ENCODE results near the gene FGF19. TPM values are rescaled to one million over a fixed set of nuclear protein-coding genes. Genes with fewer than 3 reads are reported as not detected.

The FGF19 gene
- total RNA-seq, 3 donors from 2014 or later (not counting 1 experiment from before 2014, with no cell fraction given): not detected

- intact Hi-C loops (cut with micrococcal nuclease): no loop called here
- TF ChIP-seq, protein P1, sequence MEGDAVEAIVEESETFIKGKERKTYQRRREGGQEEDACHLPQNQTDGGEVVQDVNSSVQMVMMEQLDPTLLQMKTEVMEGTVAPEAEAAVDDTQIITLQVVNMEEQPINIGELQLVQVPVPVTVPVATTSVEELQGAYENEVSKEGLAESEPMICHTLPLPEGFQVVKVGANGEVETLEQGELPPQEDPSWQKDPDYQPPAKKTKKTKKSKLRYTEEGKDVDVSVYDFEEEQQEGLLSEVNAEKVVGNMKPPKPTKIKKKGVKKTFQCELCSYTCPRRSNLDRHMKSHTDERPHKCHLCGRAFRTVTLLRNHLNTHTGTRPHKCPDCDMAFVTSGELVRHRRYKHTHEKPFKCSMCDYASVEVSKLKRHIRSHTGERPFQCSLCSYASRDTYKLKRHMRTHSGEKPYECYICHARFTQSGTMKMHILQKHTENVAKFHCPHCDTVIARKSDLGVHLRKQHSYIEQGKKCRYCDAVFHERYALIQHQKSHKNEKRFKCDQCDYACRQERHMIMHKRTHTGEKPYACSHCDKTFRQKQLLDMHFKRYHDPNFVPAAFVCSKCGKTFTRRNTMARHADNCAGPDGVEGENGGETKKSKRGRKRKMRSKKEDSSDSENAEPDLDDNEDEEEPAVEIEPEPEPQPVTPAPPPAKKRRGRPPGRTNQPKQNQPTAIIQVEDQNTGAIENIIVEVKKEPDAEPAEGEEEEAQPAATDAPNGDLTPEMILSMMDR (IDR thresholded peaks at IDR 0.05): no peak
- 87% methylated on average over 19 of the region's 19 CpGs for WGBS (ENCODE audit: insufficient coverage)
- Mint-ChIP-seq H3K27me3 (ENCODE audit: low read depth in 2 of 2) (peaks cover 25 to 32% of the 10 kb centered on the region in 2 donors), H3K4me3 (no peak overlapping the region), H3K9me3 (no peaks in the 10 kb centered on the region), H3K27ac (no peak overlapping the region), H3K4me1 (peaks cover 0 to 10% of the 10 kb centered on the region in 2 donors), H3K36me3 (no peaks in the 10 kb centered on the region)
- Histone ChIP-seq H3K9me3 (ENCODE audit: control insufficient read depth, insufficient read depth, low read length) (no peaks in the 10 kb centered on the region), H3K4me1 (ENCODE audit: control insufficient read depth, insufficient read depth, low read length) (peaks cover 9% of the 10 kb centered on the region), H3K4me3 (ENCODE audit: low read length) (no peak overlapping the region), H3K36me3 (ENCODE audit: control insufficient read depth, insufficient read depth, low read length) (no peaks in the 10 kb centered on the region), H3K27me3 (ENCODE audit: control insufficient read depth, insufficient read depth, low read length) (peaks cover 10% of the 10 kb centered on the region), H3K27ac (ENCODE audit: low read length) (no peak overlapping the region)
- ATAC-seq (no peak), DNase-seq (no peak)
Measured at GRCh38 chr11:69715446-69715845, 11.6 kb upstream of the FGF19 start.

- Histone ChIP-seq H3K4me3 (ENCODE audit: low read length) (no peak overlapping the region), H3K4me1 (ENCODE audit: control insufficient read depth, insufficient read depth, low read length) (peaks cover 9% of the 10 kb centered on the region), H3K27ac (ENCODE audit: low read length) (no peak overlapping the region), H3K27me3 (ENCODE audit: control insufficient read depth, insufficient read depth, low read length) (peaks cover 7% of the 10 kb centered on the region), H3K36me3 (ENCODE audit: control insufficient read depth, insufficient read depth, low read length) (no peaks in the 10 kb centered on the region), H3K9me3 (ENCODE audit: control insufficient read depth, insufficient read depth, low read length) (no peaks in the 10 kb centered on the region)
- 30% methylated on average over 27 of the region's 28 CpGs for WGBS (ENCODE audit: insufficient coverage)
- Mint-ChIP-seq H3K27ac (no peak overlapping the region), H3K36me3 (no peaks in the 10 kb centered on the region), H3K4me3 (no peak overlapping the region), H3K27me3 (ENCODE audit: low read depth in 2 of 2) (peaks cover 14 to 16% of the 10 kb centered on the region in 2 donors), H3K9me3 (no peaks in the 10 kb centered on the region), H3K4me1 (peaks cover 0 to 10% of the 10 kb centered on the region in 2 donors)
- ATAC-seq (no peak), DNase-seq (peak in 1 of 2 donors; percentile 42)
- intact Hi-C loops (cut with micrococcal nuclease): no loop called here
- TF ChIP-seq, protein P1 (IDR thresholded peaks at IDR 0.05): no peak
Measured at GRCh38 chr11:69711822-69712801, 8.3 kb upstream of the FGF19 start.

DNA sequence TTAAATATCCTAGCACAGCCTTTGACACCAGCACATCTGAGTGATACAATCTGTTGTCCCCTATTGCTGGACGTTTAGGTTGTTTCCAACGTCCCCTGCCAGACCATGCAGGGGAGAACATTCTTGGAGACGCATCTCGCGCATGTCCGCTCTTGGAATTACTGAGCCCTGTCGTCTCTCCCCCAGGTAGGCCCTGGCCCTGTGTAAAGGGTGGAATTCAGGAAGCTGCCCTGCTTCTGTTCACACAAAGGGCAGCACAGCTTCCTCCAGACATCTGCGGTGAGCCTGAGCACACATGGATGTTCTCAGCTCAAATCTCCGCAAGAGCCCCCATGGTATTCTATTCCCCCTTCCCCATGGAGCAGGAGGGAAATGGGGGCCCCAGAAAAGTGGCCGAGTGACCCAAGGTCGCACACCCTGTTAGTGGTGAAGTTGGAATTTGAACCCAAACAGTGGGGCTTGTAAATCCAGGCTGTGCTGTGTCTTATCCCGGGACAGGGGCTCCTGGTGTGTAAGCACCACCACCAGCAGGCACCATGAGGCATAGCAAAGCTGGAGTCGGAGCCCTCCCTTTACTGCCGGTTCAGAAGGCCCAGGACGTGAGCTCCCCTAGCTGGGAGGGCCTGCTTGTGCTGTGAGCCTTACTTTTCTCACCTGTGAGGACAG, 5.0 kb upstream of the FGF19 start:
- WGBS (ENCODE audit: insufficient coverage): 76% methylated on average over 15 of the region's 15 CpGs
- no peak overlapping the region for H3K4me3 Mint-ChIP-seq

More for the DNA sequence above, 5.0 kb upstream of the FGF19 start:
- Mint-ChIP-seq H3K36me3 (no peaks in the 10 kb centered on the region), H3K27ac (no peak overlapping the region), H3K4me1 (peaks cover 0 to 10% of the 10 kb centered on the region in 2 donors), H3K27me3 (ENCODE audit: low read depth in 2 of 2) (peaks cover 27 to 33% of the 10 kb centered on the region in 2 donors), H3K9me3 (no peaks in the 10 kb centered on the region)
- Histone ChIP-seq H3K27me3 (ENCODE audit: control insufficient read depth, insufficient read depth, low read length) (peaks cover 28% of the 10 kb centered on the region), H3K36me3 (ENCODE audit: control insufficient read depth, insufficient read depth, low read length) (no peaks in the 10 kb centered on the region), H3K9me3 (ENCODE audit: control insufficient read depth, insufficient read depth, low read length) (no peaks in the 10 kb centered on the region), H3K27ac (ENCODE audit: low read length) (no peak overlapping the region), H3K4me3 (ENCODE audit: low read length) (no peak overlapping the region), H3K4me1 (ENCODE audit: control insufficient read depth, insufficient read depth, low read length) (peaks cover 12% of the 10 kb centered on the region)
- intact Hi-C loops (cut with micrococcal nuclease): no loop called here
- no peak for DNase-seq
- no peak for ATAC-seq
- TF ChIP-seq, protein P1 (IDR thresholded peaks at IDR 0.05): no peak
